Stimulated activated memory B cell treated with anti-CD40 and anti-IgM and Interleukin-4, amounts not matched to agents 10 μg/mL and 1 μg/mL and 100 μg/mL, for 72 hours (primary cell): ENCODE results near the gene ANKS1B.
A peak's percentile ranks its signal among the peaks of the same experiment; 100 is the strongest.

Experiments
- ATAC-seq: fragments of 150-1000 bp; cut with Tn5 transposase; 2 replicates; pipeline ENCODE4 v1.10.0; 2021
- H3K27ac Mint-ChIP-seq: one replicate; pipeline ENCODE4 v1.8.0; 2022; ENCODE audit warnings: mild to moderate bottlenecking, mixed read lengths
- H3K27me3 Mint-ChIP-seq: one replicate; pipeline ENCODE4 v1.8.0; 2022; ENCODE audit warnings: mixed read lengths
- H3K36me3 Mint-ChIP-seq: one replicate; pipeline ENCODE4 v1.8.0; 2022; ENCODE audit warnings: mixed read lengths
- H3K4me1 Mint-ChIP-seq: one replicate; pipeline ENCODE4 v1.8.0; 2022; ENCODE audit warnings: mixed read lengths
- H3K4me3 Mint-ChIP-seq: one replicate; pipeline ENCODE4 v1.8.0; 2022; ENCODE audit warnings: mild to moderate bottlenecking, moderate library complexity, mixed read lengths
- H3K9me3 Mint-ChIP-seq: one replicate; pipeline ENCODE4 v1.8.0; 2022; ENCODE audit warnings: mixed read lengths

Gene ANKS1B

GRCh38 chr12:98698603-98699463, 1285.9 kb downstream of the ANKS1B start:
- Mint-ChIP-seq H3K27me3 (no peaks in the 10 kb centered on the region), H3K4me3 (no peak overlapping the region), H3K4me1 (peaks cover 5% of the 10 kb centered on the region), H3K9me3 (no peaks in the 10 kb centered on the region), H3K36me3 (peaks cover 60% of the 10 kb centered on the region), H3K27ac (no peak overlapping the region)
- no peak for ATAC-seq

- H3K27me3 Mint-ChIP-seq, result no peaks in the 10 kb centered on the region
- ATAC-seq, result no peak
- no peaks in the 10 kb centered on the region for H3K9me3 Mint-ChIP-seq
- peaks cover 76% of the 10 kb centered on the region for H3K36me3 Mint-ChIP-seq
- peaks cover 5% of the 10 kb centered on the region for H3K4me1 Mint-ChIP-seq
- no peak overlapping the region for H3K4me3 Mint-ChIP-seq
- no peak overlapping the region for H3K27ac Mint-ChIP-seq
Measured at GRCh38 chr12:98697209-98697608, 1287.5 kb downstream of the ANKS1B start.

- H3K4me1 Mint-ChIP-seq, result peaks cover 10% of the 10 kb centered on the region
- no peak overlapping the region for H3K4me3 Mint-ChIP-seq
- no peak for ATAC-seq
- no peak overlapping the region for H3K27ac Mint-ChIP-seq
- peaks cover 79% of the 10 kb centered on the region for H3K36me3 Mint-ChIP-seq
- H3K9me3 Mint-ChIP-seq, result no peaks in the 10 kb centered on the region
- H3K27me3 Mint-ChIP-seq, result no peaks in the 10 kb centered on the region
Measured at GRCh38 chr12:98696036-98696646, 1288.6 kb downstream of the ANKS1B start.

GRCh38 chr12:98691351-98691750, 1293.4 kb downstream of the ANKS1B start:
- ATAC-seq, result no peak
- Mint-ChIP-seq H3K4me3 (no peak overlapping the region), H3K27ac (peak overlapping the region; percentile 14)

GRCh38 chr12:98686603-98687002, 1298.1 kb downstream of the ANKS1B start:
- H3K36me3 Mint-ChIP-seq, result peaks cover 60% of the 10 kb centered on the region

More at GRCh38 chr12:98691351-98691750, 1293.4 kb downstream of the ANKS1B start:
- Mint-ChIP-seq H3K9me3 (no peaks in the 10 kb centered on the region), H3K36me3 (peaks cover 76% of the 10 kb centered on the region), H3K27me3 (no peaks in the 10 kb centered on the region), H3K4me1 (peaks cover 12% of the 10 kb centered on the region)

More at GRCh38 chr12:98686603-98687002, 1298.1 kb downstream of the ANKS1B start:
- Mint-ChIP-seq H3K4me3 (no peak overlapping the region), H3K4me1 (peaks cover 6% of the 10 kb centered on the region), H3K27me3 (no peaks in the 10 kb centered on the region), H3K27ac (no peak overlapping the region), H3K9me3 (no peaks in the 10 kb centered on the region)
- ATAC-seq, result no peak
